NK-92 (cell line): Measurements from ENCODE around the gene SGTA.
"Not testable (repeated sequence)": the region's sequence is repeated elsewhere in the genome, so short reads cannot be mapped to it uniquely, and the experiment has no call there.

Experiments
- DNase-seq: peaks from one replicate; lab custom pipeline; 2025; ENCODE audit not compliant: unreplicated experiment; lab: John Stamatoyannopoulos, UW

The SGTA gene, protein sequence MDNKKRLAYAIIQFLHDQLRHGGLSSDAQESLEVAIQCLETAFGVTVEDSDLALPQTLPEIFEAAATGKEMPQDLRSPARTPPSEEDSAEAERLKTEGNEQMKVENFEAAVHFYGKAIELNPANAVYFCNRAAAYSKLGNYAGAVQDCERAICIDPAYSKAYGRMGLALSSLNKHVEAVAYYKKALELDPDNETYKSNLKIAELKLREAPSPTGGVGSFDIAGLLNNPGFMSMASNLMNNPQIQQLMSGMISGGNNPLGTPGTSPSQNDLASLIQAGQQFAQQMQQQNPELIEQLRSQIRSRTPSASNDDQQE

DNA sequence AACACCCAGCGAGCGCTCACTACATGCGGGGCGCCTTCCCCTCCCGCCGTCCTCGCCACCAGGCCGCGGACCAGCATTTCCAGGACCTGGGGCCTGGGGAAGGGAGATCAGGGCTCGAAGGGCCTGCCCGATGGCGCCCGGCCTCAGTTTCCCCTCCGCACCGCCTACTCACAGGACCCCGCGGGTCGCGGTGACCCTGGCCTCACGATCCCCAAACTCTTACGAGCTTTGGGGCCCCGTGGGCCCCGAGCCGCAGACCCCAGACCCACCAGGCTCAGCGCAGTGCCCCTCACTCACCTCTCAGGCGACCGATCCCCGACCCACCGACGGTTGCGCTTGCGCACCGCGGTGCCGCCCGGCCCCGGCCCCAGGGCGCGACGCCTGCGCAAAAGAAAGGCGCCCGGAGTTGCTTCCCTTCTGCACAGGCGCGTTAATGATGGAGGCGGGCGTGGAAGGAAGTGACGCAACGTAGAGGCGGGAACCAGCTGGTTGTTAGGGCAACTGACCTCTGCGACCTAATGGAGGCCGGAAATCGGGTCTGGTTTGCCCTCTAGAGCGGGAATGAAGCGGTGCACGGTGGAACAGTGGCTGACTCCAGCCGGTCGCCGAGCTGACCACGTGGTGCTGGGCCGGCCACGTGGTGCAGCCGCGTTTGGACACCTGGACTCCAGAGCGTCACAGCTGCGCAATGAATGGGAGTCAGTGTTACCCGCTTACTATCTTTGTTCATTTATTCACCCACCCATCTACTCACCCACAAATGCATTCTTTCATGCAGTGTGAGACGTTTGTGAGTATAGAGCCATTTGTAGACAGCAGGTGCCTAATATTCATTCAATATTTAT, at the start of gene SGTA:
Gene SGTA (minus strand): TSS at position 338 of the 845 bp plus-strand sequence. CDS start 14,205 bp downstream, outside the sequence.
- DNase-seq = peak; percentile 83

DNA sequence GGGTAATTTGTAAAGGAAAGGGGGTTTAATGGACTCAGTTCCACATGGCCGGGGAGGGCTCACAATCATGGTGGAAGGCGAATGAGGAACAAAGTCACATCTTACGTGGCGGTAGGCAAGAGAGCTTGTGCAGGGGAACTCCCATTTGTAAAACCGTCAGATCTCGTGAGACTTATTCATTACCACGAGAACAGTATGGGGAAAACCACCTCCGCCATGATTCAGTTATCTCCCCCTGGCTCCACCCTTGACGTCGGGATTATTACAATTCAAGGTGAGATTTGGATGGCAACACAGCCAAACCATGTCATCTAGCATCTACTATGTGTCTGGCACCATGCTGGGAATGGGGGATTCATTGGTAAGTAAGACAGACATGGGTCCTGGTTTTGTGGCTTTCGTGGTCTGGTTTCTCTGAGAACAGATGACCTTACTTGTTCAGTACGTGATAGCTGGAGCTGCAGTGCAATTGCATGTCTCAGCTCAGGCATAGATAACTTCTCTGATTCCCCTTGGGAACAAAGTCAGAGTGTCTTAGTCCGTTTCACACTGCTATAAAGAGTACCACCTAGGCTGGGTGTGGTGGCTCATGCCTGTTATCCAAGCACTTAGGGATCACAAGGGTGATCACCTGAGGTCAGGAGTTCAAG, 44.9 kb upstream of the SGTA start:
- no peak for DNase-seq

DNA sequence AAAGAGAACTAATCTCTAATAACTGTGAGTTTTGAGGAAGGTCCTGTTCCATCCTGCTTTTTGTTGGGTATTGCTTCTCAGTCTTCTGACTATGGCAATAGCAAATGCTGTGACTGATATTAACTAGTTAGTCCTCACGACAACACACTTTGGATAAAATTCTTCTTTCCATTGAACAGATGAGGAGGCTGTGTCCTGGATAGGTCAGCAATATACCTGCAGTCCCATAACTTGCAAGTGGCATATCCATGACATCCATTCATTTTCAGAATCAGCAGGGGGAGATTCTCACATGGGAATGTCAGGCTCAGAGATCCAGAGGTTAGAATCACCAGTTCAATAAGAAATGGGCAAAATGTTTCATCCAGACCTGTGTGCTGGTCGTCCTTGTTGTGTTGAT, 43.9 kb upstream of the SGTA start:
- DNase-seq = no peak

DNA sequence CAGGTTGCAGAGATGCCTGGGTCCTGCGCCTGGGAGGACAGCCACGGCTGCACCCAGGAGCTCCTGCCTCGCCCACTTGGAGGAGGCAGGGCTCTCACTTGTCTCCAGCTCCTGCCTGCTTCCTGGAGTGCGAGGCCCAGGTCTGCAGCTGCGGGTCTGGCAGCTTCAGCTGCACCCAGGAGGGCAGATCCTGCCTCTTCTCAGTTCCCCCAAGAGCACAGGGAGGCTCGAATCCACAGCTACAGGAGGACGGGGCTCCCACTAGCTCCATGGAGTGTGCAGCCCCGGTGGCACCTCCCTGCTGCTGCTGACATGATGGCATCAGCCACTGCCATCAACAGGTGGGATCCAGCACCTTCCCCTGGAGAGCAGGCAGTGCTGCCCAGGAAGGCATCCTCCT, 41.1 kb upstream of the SGTA start:
- no peak for DNase-seq

DNA sequence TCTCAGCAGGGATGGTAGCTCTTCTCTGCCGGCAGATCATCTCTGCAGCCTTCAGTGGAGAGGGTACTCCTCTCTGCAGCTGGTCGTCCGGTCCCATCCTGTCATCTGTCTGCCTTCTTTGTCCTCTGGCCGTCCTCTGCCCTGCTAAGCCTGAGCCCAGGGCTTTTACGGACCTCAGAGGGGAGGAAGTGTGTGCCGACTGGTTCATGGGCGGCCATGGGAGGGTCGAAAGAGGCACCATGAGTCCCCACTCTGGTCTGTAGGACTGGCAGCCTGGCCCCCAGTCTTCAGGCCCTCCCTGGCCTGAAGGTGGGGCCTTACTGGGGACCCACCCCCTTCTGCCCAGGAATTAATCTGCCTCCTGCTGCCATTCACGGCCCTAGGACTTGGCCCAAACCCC, 40.6 kb upstream of the SGTA start:
- DNase-seq = no peak

DNA sequence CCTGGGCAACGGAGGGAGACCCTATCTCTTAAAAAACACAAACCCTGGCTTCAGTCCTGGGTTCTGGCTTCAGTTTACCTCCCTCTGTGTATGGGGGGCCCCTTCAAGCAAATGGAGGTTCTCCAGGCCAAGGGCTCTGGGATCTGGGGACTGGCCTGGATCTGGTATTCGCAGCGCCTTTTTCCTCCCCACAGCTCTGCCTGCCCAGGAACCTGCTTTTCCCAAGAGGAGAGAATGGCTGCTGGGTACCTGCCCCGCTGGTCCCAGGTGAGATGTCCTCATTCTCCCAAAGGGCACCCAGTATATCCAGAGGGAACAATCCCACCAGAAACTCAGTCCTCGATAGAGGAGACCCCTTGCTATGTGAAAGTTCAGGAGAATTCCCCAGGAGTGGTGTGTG, 39.8 kb upstream of the SGTA start:
- DNase-seq = no peak

DNA sequence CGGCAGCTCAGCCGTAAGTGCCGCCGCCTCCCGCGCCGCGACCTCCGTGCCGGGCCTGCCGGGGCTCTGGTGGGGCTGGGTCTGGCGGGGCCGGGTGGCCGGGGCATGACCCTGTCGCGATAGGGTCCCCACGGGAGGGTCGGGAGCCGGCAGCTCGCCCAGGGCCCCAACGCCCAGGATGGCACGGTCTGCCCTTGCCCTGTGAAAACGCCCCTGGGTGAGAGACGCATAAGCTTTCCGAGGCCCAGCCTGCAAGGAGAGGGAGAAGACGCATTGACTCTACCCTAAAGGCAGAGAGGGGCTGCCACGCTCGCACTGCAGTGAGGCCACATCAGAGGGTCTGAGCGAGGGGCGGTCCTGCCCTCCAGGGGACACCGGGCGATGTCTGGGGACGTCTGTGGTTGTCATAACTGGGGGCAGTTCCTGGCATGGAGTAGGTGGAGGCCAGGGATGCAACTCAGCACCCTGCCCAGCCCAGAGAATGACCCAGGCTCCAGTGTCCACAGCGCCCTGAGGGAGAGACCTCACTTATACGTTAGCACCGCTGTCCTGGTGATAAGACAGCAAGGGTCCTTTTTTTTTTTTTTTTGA, 37.1 kb upstream of the SGTA start:
- DNase-seq = no peak

DNA sequence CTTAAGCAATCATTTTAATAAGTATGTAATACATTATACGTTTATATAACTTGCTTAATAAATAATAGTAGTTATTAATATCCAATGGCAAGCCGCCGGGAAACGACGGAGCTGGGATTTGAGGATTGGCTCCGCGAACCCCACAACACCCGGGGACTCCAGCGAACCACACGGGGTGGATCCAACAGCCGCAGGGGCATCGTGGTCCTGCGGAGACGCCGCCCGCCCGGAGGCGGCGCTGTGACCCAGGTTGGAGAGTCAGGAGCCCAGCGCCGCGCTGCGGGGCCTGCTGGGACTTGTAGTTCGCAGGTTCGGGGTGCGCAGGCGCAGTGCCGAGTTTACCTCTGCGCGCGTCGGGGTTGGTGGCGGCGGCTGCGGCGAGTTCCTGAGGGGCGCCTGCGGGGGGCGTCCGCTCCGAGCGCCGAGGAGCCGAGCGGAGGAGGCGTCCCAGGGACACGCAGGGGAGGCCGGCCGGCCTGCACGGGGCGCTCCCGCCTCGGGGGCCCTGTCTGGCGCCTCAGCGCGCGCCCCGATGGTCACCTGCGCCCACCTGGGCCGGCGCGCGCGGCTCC, 36.6 kb upstream of the SGTA start, which contains the start of gene ZNF554:
Gene ZNF554 (plus strand): TSS at position 329 of the 572 bp plus-strand sequence. CDS start 204 bp downstream, at position 533.
- peak; percentile 90 for DNase-seq

DNA sequence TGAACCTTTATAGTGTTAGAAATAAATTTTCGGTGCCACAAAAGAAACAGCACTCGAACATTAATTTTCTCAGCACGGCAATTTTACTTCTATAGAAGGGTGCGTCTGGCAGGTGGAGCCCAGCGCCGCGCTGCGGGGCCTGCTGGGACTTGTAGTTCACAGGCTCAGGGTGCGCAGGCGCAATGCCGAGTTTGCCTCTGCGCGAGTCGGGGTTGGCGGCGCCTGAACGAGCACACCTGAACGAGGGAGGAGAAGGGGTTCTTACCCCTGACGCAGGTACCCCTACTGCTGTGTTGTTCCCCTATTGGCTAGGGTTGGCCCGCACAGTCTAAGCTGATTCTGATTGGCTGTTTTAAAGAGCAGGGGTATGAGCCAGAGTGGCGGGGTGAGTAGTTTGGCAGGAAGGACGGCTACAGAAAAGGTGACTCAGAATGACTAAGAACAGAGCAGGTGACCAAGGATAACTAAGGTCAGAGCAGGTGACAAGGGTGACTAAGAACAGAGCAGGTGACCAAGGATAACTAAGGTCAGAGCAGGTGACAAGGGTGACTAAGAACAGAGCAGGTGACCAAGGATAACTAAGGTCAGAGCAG, 34.3 kb upstream of the SGTA start:
- DNase-seq = not testable (repeated sequence)

DNA sequence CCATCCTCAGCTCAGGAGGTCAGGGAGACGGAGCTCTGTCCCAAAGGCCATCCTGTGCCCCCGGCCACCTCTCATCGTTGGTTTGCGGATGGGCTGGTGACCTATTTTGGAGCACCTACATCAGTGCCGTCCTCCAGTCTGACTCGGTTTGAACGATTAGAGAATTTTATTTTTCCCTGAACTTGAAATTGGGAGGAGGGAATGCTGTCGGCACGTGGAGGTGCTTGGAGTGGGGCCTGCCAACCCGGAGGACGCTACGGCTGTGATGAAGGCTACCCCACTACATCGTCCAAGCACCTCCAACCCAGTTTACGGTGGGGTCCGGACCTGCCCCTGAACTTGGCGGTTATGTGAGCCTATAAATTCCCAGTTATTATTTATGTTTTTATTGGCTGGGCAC, 33.6 kb upstream of the SGTA start:
- no peak for DNase-seq

DNA sequence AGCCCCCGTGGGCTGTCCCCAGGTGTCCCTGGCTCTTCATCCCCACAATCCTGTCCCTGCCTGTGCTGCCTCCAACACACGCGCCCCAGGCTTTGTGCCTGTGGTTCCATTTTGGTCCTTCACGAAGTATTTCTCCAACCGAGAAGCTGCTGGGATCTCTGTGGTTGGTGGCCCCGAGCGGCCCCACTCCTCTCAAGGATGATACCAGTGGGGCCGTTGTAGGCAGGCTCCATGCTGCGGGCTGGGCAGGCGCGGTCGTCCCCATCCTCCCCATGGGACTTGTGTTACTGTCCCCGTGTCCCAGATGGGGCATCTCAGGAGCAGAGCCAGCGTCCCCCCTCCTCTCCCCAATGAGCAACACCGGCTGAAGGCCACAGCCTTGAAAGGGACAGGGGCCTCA, 32.9 kb upstream of the SGTA start:
- no peak for DNase-seq

DNA sequence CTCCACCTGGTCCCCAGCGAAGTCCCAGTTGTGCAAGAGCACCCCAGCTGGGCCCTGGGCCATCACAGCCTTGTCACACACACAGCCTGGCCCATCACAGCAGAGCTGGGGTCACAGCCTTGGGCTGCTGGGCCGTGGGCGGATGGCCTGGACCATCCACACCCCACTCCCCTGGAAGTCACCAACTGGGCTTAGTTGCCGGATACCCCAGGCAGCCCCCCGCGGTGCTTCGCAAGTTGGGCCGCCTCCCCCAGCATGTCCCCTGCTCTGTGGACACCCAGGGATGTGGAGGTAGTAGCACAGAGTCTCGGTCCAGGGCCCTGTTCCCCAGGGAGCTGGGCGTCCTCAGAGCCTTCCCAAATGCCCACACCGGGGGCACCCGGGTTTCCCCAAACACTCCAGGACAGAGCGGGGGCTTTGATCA, 32.1 kb upstream of the SGTA start:
- no peak for DNase-seq

DNA sequence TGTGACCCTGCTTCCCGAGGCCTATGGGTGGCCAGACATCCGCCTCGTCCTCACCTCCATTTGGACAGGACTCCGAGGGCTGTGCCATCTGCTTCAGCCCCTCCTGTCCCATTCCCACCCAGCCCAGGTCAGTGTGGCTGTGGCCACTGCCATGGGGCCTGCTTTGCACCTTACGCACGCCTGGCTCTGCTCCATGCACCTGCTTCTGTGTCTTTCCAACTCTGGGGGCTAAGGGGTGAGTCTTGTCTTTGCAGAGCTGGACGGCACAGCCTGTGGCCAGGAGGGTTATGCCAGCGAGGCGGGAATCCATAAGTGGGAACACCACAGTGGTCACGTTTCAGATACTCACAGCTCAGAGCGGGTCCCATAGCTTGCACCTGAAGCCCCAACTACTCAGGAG, 31.4 kb upstream of the SGTA start:
- DNase-seq = no peak

DNA sequence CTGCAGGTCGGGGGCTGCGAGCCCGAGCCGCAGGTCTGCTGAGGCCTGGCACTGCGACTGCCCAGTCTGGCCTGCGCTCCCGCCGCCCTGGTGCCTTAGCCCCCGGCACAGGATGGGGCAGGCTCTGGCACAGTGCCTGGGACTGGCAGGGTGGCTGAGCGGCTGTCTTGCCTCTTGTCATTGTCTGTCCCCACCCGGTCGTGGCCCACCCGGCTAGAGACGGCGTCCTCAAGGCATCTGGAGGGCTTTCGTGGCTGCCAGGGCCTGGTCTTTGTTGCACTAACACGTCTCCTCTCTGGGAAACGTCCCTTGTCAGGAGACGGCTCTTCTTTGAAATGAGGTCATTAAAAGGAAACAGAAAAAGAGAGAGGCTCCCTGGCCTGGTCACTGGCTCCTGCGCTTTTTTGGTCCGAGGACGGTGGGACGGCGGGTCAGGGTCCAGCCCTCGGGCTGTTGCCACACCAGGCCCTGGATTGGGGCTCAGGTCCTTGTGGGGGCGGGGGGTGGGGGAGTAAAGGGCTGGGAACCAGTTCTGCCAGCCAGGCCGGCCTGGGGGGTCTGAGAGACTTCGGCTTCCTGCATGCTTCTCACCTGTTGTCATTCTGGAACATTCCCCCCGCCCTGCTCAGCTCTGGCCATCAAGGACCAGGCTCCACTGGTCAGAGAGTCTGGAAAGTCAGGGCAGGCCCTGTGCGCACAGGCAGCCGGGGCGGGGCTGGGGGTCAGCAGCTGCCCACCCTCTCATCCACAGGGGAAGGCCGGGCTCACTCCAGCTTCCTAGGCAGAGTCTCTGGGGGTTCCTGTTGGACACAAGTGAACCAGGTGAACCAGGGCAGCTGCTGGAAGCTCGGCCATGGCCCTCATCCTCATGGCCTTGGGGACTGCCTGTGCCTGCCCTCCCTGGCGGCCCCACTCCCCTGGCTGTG, 30.4 kb upstream of the SGTA start:
- DNase-seq = no peak

DNA sequence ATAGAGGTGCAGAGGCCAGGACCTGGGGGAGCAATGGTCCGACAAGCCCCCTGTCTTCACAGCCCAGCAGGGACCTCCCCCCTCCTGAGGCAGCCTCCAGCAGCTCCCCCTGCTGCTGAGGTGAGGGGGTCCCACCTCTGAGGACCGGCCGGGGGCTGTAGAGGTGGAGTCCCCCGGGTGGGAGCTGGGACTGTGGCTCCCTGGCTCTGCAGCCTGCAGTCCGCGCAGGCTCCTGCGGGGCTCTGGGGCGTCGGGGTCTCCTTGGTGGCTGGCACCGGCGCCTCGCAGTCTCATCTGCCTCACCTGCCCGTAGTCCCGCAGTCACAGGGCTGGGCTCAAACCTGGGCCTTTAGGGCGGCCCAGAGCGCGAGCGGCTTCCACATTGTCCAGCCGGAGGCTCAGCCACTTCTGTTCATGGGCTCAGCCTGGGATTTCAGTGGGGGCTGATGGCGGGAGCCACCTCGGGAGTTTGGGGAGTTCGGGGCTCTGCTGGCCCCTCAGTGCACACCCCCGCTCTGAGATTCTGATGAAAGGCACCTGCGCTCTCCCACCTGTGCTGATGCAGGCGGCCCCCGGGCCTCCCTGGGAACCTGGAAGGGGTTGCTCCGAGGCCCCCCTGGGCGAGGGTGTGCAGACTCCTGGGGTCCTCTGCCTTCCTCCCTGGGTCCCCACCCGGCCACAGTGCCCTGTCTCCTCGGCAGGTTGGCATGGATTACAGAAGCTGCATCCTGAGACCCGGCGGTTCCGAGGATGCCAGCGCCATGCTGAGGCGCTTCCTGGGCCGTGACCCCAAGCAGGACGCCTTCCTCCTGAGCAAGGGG, 29.6 kb upstream of the SGTA start:
- no peak for DNase-seq

DNA sequence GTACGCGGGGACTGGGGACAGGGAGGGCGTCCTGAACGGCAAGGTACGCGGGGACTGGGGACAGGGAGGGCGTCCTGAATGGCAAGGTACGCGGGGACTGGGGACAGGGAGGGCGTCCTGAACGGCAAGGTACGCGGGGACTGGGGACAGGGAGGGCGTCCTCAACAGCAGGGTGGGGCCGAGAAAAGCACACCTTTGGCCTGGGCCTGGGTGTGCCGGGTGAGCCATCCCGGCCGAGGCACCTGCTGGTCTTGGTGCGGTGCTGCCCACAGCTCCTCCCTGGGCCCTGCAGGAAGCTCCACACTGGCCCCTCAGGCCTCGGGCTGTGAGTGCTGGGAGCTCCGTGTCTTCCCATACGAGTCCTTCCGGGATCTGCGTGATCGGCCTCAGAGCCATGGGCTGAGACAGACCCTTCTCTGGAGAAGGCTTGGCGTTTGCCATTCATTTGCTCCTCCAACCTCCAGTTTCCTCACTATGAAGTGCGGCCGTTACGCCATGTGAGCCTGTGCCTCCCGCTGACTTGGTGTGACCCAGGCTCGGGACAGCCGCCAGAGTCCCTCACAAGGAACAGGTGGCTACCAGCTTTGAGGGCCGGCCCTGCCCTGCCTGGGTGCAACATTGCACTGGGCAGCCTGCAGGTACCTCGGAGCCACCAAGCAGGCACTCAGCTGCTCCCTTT, 28.8 kb upstream of the SGTA start:
- no peak for DNase-seq

DNA sequence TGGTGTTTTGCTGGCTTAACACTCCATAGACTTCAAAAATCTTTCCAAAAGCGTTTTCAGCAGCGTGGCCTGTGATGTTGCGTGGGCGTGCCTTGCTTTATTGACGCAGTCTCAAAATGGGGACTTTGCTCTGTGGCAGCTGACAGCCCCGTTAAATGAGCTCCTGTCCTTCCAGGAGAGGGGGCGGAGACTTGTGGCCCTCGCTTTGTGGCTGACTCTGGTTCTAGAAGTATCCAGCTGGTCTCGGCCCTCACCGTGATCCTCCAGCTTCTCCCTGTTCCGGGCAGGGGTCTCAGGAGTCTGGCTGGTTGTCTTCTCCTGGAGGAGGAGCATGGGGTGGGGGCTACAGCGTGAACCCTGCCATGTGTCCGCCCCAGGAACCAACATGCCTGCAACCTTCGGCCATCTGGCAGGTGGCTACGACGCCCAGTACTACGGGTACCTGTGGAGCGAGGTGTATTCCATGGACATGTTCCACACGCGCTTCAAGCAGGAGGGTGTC, 28.2 kb upstream of the SGTA start:
- DNase-seq = no peak
